ENCODE results near the gene PPAT. TPM values are rescaled to one million over a fixed set of nuclear protein-coding genes. Genes with fewer than 3 reads are reported as not detected.

PPAT gene
- total RNA-seq, 4 donors from 2014 or later = 2.8 to 22.1 (median 5.5) TPM

DNA sequence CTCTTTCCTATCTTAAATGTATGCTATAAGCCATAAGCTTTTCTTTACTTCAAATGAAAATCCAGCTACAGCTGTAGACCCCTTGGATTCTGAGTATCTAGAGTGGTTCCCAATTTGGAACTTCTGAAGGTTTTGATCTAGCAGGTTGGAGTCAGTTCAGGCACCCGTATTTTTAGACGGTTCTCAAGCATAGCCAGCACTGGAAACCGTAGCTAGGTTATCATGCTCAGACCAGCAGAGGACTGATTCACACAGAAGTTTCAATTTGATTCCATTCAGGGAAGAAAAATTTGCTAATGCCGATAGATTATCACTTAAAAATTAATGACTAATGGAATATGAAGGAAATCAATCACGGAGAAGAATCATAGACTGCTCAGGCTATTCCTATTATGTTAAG is 11.2 kb downstream of the PPAT start:
- no peak for DNase-seq (ENCODE audit: low spot score)
- TF ChIP-seq, protein P1, sequence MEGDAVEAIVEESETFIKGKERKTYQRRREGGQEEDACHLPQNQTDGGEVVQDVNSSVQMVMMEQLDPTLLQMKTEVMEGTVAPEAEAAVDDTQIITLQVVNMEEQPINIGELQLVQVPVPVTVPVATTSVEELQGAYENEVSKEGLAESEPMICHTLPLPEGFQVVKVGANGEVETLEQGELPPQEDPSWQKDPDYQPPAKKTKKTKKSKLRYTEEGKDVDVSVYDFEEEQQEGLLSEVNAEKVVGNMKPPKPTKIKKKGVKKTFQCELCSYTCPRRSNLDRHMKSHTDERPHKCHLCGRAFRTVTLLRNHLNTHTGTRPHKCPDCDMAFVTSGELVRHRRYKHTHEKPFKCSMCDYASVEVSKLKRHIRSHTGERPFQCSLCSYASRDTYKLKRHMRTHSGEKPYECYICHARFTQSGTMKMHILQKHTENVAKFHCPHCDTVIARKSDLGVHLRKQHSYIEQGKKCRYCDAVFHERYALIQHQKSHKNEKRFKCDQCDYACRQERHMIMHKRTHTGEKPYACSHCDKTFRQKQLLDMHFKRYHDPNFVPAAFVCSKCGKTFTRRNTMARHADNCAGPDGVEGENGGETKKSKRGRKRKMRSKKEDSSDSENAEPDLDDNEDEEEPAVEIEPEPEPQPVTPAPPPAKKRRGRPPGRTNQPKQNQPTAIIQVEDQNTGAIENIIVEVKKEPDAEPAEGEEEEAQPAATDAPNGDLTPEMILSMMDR (IDR thresholded peaks at IDR 0.05) = no peak
- no peak for ATAC-seq (ENCODE audit: low FRiP score)

DNA sequence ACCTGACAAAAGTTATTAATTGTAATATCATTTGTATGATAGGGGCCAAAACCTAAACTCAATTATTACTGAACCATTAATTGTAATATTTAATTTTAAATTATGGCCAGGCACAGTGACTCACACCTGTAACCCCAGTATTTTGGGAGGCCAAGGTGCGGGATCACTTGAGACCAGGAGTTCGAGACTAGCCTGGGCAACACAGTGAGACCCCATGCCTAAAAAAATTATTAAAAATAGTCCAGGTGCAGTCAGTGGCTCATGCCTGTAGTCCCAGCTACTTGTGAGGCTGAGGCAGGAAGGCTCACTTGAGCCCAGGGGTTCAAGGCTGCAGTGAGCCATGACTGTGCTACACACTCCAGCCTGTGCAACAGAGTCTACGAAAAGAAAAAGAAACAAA is 18.0 kb downstream of the PPAT start:
- TF ChIP-seq, protein P1 (IDR thresholded peaks at IDR 0.05) = no peak
- ATAC-seq (ENCODE audit: low FRiP score) = no peak
- DNase-seq (ENCODE audit: low spot score) = no peak

DNA sequence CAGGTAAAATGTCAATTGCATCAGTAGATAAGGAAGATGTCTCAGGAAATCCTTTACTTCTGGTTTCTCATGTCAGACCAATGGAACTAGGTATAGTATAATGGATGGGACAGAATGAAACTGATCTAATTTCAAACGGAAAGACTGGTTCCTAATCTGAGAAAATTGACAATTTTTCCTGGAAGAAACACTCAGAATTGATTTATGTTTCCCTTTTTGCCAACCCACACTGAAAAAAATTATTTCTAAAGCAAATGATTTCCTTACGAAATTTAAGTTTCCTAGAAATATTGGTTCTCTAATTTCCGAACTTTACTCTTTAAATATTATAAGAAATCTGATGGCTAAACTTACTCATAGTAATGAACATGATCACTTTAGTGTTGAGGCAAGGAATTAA is 19.1 kb downstream of the PPAT start:
- no peak for ATAC-seq (ENCODE audit: low FRiP score)
- TF ChIP-seq, protein P1 (IDR thresholded peaks at IDR 0.05) = no peak
- DNase-seq (ENCODE audit: low spot score) = no peak

DNA sequence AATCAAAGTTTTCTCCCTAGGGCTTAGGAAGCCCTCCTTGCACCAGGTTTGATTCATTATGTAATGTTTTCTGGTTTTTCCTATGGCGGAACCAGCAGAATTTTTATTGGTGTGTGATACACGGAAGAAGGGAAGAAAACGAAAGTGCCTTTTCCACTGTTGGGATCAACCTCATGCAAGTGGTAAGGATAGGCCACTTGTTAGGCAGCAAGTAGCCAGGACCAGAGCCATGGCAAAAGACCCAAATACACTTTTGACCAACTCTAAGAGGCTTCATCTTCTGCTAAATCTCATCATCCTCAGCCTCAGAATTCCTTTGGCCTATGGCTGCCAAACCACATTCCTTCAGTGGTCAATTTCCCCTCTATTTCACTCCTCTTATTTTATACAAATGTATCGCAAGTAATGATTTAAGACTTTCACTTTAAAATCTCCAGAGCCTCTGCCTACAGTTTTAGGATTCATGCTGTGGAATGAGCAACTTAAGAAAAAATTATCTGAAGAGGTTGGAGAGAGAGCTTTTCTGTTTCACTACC is 21.2 kb downstream of the PPAT start:
- TF ChIP-seq, protein P1 (IDR thresholded peaks at IDR 0.05) = no peak
- DNase-seq (ENCODE audit: low spot score) (no peak), ATAC-seq (ENCODE audit: low FRiP score) (no peak)

DNA sequence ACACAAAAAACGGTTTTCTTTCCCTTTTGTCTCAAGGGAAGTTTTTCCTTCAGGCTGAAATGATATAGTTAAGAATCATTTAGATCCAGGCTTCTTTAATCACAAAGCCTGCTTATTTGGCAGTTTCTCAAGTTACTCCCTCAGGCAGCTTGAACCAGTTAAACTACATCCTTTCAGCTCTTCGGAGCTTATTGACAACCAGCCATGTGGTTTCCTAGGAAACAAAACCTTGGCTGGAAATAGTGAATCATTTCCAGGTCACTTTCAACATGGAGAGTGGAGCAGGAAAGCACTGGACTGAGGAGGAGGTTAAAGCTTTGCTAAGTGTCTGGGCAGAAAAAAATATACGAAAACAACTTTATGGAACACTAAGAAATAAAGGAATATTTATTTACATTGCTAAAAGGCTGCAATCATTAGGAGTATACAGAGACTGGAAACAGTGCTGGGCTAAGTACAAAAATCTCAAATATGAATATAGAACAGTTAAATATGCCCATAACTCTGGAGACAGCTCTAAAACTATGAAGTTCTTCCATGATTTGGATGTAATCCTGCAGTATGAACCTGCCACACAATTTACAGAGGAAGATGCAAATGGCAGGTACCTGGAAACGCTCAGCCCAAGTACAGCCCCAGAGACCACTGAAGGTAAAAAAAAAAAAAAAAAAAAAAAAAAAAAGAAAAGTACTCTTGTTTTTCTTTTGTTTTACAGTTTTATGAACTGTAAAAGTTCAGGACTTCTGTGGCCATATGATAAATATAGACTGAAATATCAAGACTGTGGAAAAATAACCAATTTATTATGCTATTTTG is 25.0 kb downstream of the PPAT start:
- DNase-seq (ENCODE audit: low spot score) (no peak), ATAC-seq (ENCODE audit: low FRiP score) (peak; percentile 95)
- TF ChIP-seq, protein P1 (IDR thresholded peaks at IDR 0.05) = no peak

DNA sequence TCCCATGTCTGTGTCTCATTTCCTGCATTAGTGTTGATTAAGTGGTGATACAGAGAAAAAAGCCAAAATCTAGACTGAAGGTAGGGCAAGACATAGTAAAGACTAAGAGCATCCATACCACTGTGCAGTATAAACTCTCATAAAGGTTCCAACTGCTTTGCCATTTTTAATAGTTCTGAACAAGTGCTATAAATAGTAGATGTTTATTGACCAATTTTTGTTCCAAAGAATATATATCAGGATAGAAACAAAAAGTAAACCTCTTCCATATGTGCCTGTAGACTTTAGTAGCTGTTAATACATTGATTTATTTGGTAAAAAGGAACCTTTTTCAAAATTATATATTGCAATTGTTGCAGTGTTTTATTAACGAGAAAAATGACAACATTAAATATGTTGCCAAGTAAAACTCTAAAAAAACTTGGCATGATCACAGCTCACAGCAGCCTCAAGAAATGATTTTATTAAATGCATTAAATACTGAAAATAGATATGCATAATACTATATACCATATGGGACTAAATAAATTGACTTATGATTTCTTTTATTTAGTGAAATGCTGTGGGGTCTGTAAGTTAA is 25.8 kb downstream of the PPAT start:
- ATAC-seq (ENCODE audit: low FRiP score) (no peak), DNase-seq (ENCODE audit: low spot score) (no peak)
- TF ChIP-seq, protein P1 (IDR thresholded peaks at IDR 0.05) = no peak

Data from omental fat pad (tissue), 4 donors.